Measurements from ENCODE around the gene DGKB.

DNA sequence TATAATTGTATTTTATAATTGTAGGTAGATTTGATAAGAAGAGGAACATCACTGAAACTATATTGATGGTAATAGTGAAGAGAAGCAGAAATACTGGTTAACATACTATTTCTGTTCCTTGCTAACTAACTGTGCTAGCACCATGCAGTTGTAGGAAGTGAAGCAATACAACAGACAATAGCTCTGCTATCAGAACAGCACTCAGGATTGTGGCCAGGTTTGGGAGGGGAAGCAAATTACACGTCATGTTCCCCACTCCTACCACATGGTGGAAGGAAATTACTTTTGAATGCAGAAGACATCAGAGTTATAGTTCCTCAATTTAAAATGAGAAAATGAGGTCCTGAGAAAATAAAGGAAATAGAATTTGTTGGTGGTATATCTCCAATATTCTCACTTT lies 151.1 kb downstream of the DGKB start:
- TF ChIP-seq POLR2A (IDR thresholded peaks at IDR 0.05) = no peak
- TF ChIP-seq, protein P1, sequence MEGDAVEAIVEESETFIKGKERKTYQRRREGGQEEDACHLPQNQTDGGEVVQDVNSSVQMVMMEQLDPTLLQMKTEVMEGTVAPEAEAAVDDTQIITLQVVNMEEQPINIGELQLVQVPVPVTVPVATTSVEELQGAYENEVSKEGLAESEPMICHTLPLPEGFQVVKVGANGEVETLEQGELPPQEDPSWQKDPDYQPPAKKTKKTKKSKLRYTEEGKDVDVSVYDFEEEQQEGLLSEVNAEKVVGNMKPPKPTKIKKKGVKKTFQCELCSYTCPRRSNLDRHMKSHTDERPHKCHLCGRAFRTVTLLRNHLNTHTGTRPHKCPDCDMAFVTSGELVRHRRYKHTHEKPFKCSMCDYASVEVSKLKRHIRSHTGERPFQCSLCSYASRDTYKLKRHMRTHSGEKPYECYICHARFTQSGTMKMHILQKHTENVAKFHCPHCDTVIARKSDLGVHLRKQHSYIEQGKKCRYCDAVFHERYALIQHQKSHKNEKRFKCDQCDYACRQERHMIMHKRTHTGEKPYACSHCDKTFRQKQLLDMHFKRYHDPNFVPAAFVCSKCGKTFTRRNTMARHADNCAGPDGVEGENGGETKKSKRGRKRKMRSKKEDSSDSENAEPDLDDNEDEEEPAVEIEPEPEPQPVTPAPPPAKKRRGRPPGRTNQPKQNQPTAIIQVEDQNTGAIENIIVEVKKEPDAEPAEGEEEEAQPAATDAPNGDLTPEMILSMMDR (IDR thresholded peaks at IDR 0.05) = no peak
- TF ChIP-seq EP300 (IDR thresholded peaks at IDR 0.05) = no peak

All from gastroesophageal sphincter (tissue), 3 donors.